T1000 (cell line): ENCODE data around the gene RAP2C.
"Not testable (repeated sequence)": the region's sequence is repeated elsewhere in the genome, so short reads cannot be mapped to it uniquely, and the experiment has no call there.

Experiments used
- DNase-seq: peaks from one replicate; lab custom pipeline; 2025; ENCODE audit warnings: mixed read lengths; lab: John Stamatoyannopoulos, UW

The RAP2C gene

GRCh38 chrX:132199941-132200340, 19.3 kb downstream of the RAP2C start:
- no peak for DNase-seq

GRCh38 chrX:132193872-132194574, 25.2 kb downstream of the RAP2C start:
- no peak for DNase-seq

- DNase-seq: no peak
These were observed 27.3 kb downstream of the RAP2C start for GRCh38 chrX:132191938-132192337.

- DNase-seq: no peak
These were observed 31.1 kb downstream of the RAP2C start for GRCh38 chrX:132188175-132188574.

GRCh38 chrX:132187451-132187850, 31.8 kb downstream of the RAP2C start:
- DNase-seq: no peak

- DNase-seq: no peak
These were observed 34.4 kb downstream of the RAP2C start for GRCh38 chrX:132184871-132185270.

- DNase-seq: no peak
These were observed 37.9 kb downstream of the RAP2C start for GRCh38 chrX:132181364-132181763.

GRCh38 chrX:132180929-132181328, 38.3 kb downstream of the RAP2C start:
- no peak for DNase-seq

GRCh38 chrX:132173647-132174046, 45.6 kb downstream of the RAP2C start:
- no peak for DNase-seq

- no peak for DNase-seq
These were observed 47.4 kb downstream of the RAP2C start for GRCh38 chrX:132171881-132172280.

GRCh38 chrX:132171478-132171877, 47.8 kb downstream of the RAP2C start:
- DNase-seq: no peak

- DNase-seq: no peak
These were observed 49.7 kb downstream of the RAP2C start for GRCh38 chrX:132169554-132169953.

- no peak for DNase-seq
These were observed 53.6 kb downstream of the RAP2C start for GRCh38 chrX:132165651-132166050.

GRCh38 chrX:132165005-132165404, 54.2 kb downstream of the RAP2C start:
- no peak for DNase-seq

GRCh38 chrX:132163094-132163493, 56.2 kb downstream of the RAP2C start:
- DNase-seq: not testable (repeated sequence)

- DNase-seq: no peak
These were observed 66.1 kb downstream of the RAP2C start for GRCh38 chrX:132153166-132153565.
